Suprapubic skin (tissue), 4 donors: ENCODE data around the gene ST3GAL5.

Experiments used
- POLR2A ChIP-seq, 2 donors: fragments of 450-650 bp; IDR thresholded peaks; one replicate each; pipeline ENCODE4 v1.6.1; 2017; ENCODE audit warnings: antibody characterized with exemption in 2 of 2, mild to moderate bottlenecking in 2 of 2, moderate library complexity in 2 of 2
- POLR2AphosphoS5 ChIP-seq, 3 donors: sonication (generic); formaldehyde crosslinking; IDR thresholded peaks; one replicate each; pipeline ENCODE4 v1.6.1; 2017; ENCODE audit warnings: antibody characterized with exemption in 3 of 3
- TF ChIP-seq, protein P1 (sequence below), 2 donors: fragments of 200-600 bp in 1 of 2; fragments of 450-650 bp in 1 of 2; sonication (generic) in 1 of 2; IDR thresholded peaks; one replicate each; pipeline ENCODE4 v1.5.1; 2016 to 2019; ENCODE audit warnings: antibody characterized with exemption in 2 of 2, mild to moderate bottlenecking in 1 of 2, moderate library complexity in 1 of 2

DNA sequence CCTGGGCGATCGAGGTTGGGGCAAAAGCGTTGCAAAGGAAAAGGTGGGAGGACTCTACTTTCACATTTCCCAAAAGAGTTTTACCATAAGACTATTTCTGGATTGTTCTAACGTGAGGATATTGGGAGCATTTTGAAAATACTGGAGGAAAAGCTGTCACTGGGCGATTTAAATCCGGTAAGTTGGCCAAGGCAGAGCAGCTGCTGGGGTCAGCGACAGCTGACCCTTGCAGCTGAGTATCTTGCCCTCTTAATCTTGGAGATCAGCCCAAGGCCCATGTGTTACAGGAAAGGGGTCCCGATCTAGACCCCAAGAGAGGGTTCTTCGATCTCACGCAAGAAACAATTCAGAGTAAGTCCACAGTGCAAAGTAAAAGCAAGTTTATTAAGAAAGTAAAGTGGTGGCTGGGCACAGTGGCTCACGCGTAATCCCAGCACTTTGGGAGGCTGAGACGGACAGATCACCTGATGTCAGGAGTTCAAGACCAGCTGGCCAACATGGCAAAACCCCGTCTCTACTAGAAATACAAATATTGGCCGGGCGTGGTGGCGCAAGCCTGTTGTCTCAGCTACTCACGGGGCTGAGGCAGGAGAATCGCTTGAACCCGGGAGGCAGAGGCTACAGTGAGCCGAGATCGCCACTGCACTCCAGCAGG lies 964 bp upstream of the ST3GAL5 start:
- TF ChIP-seq, protein P1, sequence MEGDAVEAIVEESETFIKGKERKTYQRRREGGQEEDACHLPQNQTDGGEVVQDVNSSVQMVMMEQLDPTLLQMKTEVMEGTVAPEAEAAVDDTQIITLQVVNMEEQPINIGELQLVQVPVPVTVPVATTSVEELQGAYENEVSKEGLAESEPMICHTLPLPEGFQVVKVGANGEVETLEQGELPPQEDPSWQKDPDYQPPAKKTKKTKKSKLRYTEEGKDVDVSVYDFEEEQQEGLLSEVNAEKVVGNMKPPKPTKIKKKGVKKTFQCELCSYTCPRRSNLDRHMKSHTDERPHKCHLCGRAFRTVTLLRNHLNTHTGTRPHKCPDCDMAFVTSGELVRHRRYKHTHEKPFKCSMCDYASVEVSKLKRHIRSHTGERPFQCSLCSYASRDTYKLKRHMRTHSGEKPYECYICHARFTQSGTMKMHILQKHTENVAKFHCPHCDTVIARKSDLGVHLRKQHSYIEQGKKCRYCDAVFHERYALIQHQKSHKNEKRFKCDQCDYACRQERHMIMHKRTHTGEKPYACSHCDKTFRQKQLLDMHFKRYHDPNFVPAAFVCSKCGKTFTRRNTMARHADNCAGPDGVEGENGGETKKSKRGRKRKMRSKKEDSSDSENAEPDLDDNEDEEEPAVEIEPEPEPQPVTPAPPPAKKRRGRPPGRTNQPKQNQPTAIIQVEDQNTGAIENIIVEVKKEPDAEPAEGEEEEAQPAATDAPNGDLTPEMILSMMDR (IDR thresholded peaks at IDR 0.05) = no peak
- no peak for TF ChIP-seq POLR2A (IDR thresholded peaks at IDR 0.05)
- no peak for TF ChIP-seq POLR2AphosphoS5 (IDR thresholded peaks at IDR 0.05)
